ENCODE results near the gene LPAR1. TPM values are rescaled to one million over a fixed set of nuclear protein-coding genes. Genes with fewer than 3 reads are reported as not detected.

Gene LPAR1
- total RNA-seq, 1 experiment from 2014 or later = not detected

DNA sequence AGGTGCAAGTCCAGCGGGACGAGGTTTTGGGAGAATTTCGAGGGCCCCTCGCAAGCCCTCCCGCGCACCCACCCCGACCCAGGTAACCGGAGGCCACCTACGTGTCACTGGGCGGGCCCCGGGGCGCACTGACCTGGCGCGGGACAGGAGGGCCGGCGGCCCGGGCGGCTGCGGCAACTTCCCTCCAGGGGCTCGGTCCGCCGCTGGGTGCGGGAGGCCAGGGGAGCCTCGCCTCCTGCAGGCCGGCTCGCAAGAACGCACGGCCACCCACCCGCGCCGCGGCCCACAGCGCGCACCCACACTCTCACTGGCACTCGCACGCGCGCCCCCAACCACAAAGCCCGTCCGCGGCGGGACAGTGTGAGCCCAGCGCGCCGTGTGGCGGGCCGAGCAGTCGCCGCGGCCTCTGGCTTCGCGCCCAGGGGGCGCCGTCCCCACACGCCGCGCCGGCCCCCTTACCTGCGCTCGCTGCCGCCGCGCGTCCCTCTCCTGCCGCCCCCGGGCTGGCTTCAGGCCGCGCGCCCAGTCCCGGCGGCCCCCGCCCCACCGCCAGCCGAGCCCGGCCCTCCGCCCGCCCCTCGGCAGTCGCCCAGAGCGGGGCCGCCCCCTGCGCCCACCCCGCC, 451 bp downstream of the LPAR1 start:
- DNase-seq (ENCODE audit: low spot score) = no peak

DNA sequence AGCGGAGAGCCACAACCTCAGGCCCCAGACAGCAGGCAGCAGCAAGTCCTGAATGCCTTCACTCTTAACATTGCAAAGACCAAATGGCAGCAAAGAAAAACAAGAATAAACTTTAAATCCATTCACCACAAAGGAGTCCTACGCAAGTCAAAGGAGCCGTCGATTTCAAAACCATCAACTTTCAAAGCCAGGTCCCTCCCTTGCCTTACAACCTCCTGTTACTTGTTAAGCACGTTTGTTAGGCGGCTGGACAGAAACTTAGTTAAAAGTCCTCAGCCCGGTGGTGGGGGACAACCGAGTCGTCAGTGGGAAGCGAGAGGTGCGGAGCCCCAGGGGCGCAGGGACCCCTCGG, 938 bp downstream of the LPAR1 start:
- DNase-seq (ENCODE audit: low spot score) = no peak

DNA sequence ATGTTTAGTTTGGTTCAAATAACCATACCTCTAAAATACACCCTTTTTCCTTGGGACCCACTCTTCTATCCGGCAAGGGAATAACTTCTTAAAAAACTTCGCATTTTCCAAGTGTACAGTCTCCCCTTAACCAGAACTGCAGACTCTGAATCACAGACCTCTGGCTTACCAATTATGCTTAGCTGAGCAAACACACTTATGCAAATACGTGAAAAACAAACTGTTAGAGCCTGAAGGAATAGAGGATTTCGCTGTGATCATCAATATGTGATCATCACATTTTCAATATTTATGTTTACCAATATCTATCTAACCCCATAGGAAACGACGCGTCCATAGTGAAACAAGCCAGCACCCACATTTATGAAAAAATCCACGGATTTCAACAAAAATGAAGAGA, 1.3 kb downstream of the LPAR1 start:
- no peak for DNase-seq (ENCODE audit: low spot score)

DNA sequence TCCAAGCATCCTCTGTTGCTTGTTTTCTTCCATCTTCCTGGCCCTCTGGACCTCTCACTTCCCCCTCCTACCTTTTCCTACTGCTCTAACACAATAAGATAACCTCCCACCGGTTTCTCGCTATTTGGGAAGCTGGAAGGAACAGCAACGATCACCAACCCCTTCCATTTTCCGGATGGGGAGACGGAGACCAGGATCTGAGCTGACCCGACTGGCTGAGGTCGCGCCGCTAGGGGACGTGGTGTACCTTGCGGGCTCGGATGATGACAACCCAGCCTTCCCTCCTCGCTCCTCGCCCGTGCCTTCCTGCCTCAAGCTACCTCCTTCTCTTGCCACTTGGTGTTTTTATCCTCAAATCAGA, 1.9 kb downstream of the LPAR1 start:
- DNase-seq (ENCODE audit: low spot score) = no peak

- DNase-seq (ENCODE audit: low spot score) = no peak
Measured at GRCh38 chr9:111035543-111036428, 2.5 kb downstream of the LPAR1 start.

DNA sequence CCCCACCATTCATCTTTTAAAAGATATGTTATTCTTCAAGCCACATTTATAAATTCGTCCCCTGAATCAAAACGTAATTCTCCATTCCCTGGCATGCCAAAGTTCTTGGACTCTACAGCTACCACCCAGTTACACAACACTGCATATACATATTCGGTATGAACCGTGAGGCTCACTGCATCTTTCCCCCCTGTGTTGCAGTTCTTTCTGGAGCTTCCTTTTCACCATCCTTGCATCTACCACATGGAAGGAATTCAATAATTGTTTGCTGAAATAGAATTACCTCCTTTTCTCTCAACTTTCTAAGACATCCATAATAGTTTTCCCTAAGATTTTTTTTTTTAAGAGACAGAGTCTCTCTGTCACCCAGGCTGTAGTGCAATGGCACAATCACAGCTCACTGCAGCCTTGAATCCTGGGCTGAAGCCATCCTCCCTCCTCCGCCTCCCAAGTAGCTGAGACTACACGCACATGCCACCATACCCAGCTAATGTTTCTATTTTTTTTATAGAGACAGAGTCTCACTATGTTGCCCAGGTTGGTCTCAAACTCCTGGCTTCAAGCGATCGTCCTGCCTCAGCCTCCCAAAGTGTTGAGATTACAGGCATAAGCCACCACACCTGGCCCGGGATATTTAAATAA, 3.3 kb downstream of the LPAR1 start:
- DNase-seq (ENCODE audit: low spot score) = no peak

DNA sequence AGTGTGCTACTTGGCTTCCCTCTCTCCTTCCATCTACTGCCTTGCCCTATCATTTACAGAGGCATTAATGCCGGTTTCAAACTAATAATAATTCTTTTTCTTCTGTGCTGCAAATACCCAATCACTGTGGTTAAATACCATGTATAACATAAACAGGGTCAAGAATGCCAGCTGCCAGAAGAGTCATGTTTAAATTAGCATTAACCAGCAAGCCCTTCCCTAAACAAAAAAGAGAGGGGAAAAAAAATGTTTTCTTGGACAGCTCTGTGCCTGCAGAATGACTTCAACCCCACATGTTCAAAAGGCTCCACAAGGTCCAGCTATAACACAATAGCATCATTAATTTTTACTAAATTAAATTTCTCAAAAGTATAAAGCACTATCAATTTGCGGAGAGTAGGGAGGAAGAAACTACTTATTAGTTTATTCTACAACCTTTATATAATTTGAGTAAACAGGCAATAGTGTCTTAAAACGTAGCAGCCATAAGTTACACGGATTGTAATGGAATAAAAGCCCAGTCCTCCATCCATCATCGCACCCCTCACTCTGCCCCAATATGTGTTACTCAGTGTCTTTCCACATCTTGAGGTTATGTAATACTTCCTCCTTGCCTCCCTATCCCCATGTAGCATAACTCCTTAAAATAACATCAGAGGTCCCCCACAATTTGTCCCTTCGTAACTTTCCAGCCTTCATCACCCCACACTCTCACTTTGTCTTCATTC, 3.9 kb downstream of the LPAR1 start:
- no peak for DNase-seq (ENCODE audit: low spot score)

GRCh38 chr9:111030492-111030891, 7.8 kb downstream of the LPAR1 start:
- DNase-seq (ENCODE audit: low spot score) = no peak

DNA sequence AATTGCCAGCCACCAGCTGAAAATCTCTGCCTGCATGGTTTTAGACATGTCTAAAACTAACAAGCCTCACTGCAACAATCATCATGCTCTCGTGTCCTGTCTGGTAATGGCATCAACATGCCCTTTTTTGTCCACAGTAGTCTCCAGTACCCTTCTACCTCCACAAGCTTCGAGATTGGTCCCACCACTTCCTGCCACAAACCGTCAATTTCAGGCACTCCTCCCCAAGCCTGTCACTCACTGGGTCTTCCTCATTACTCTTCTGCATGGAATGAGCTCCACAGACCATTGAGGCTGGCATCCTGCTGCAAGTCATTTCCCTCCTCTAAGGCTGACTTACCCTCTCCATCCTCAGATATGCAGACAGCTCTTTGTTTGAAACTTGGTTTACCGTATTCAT, 9.0 kb downstream of the LPAR1 start:
- no peak for DNase-seq (ENCODE audit: low spot score)

GRCh38 chr9:111027798-111028197, 10.5 kb downstream of the LPAR1 start:
- DNase-seq (ENCODE audit: low spot score) = no peak

DNA sequence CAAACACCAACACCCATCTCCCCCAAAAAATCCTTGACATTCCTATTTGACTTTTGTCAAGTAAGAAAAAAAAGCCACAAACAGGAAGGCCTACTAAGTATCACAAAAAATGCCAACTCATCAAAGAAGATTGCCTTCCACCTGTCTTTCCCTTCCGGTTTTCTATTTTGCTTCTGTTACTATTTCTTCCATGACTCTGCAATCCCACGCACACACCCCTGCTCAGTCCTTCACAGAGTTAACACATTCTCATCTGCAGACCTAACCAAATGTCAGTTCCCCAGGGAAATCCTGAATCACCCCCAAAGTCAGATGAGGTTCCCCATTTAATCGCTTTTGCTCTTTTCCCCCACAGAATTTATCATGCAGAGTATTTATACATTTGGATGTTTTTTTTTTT, 15.1 kb downstream of the LPAR1 start:
- no peak for DNase-seq (ENCODE audit: low spot score)

DNA sequence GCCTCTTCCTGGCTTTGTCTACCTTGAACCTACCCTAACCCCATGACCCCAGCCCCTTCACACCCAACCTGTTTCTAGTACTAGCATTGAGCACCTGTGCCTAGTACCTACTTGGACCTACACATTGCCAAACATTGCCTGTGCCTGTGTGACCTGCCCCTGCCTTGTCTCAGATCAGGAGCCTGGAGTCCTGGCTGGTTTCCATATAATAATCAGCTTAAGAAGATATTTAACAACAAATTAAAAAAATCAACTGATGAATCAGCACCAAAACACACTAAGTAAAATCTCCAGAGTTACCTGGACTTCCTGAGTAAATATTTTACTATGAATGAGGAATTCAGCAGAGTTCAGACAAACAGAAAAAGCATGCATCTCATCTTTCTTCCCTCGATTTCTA, 17.7 kb downstream of the LPAR1 start:
- no peak for DNase-seq (ENCODE audit: low spot score)

DNA sequence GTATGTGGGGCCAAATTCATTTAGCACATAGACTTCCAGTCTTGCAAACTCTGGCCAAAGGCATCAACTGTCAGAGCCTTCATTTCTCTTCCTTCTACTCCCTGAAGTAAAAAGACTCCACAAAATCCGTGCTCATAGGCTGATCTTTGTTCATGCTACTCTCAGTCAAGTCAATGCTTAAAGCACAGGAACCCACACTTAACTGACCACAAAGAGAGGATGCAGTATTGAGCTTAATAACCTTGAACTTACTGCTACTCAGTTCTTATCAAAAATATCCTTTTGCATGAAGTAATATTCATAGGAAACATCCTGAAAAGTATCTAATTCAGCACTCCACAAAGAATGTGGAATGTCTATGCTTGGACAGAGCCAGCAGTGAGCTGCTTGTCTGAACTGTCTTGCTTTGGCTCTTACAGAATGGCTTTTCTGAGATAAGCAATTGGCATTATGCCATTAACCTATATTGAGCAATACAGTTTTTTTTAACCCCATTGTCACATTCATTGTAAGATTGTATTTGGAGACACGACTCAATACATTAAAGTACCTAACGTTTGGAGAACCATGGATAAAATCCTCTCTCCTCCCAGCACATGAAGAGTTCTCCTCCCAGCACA, 21.7 kb downstream of the LPAR1 start:
- DNase-seq (ENCODE audit: low spot score) = no peak

DNA sequence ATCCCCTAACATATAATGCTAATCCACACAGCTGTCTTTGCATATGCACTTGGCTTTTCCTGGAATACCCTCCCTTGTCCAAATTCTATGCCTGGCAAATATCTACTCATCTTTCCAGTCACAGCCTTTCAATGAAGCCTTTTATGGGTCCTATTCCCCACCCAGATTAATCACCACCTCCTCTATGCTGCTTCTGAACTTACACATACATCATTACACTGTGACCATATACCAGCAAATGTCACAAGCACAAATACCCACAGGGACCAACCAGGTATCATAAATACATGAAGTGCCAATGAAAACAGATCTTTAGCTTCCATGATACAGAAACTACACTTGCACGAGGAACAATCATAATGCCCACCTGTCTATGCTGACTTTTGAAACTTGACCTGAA, 22.3 kb downstream of the LPAR1 start:
- DNase-seq (ENCODE audit: low spot score) = no peak

GRCh38 chr9:111013707-111014106, 24.6 kb downstream of the LPAR1 start:
- no peak for DNase-seq (ENCODE audit: low spot score)

GRCh38 chr9:111013250-111013649, 25.0 kb downstream of the LPAR1 start:
- no peak for DNase-seq (ENCODE audit: low spot score)

DNA sequence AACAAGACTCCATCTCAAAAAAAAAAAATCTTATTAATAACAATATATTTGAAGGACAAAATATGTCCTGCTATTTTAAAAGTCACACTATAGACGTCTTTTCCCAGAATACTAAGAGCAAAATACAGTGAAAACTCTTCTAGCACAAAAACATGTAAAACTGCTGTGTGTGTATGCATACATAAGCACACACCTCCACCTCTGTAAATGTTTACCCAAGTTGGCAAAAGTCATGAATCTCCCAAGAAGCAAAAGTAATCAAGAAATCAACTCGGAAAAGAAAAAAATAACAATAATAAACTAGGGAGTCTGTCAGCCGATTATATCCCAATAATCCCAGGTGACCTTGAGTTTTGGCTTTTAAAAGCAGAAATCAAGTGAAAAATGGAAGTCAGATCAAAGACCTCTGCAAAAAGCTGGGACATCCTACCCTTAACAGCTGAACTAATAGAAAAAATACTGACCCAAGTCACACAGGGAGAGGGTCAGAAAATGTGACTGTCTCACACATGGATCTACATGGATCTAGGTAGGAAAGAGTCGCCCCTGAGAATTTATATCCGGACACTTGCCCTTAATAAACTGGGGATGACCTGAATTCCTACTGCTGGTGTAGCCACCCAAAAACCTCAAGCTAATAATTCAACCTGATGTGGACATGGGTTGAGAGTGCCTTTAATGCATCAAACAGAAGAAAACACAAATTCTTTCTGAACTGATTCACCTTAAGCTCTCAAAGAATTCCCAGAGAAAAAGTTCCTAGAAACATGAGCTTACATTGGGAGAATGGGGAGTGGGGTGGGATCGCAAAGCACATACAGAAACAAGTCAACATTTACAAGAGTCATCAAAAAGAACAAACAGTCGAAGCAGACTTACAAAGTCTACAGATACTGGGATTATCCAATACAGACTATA, 29.9 kb downstream of the LPAR1 start:
- DNase-seq (ENCODE audit: low spot score) = no peak

- DNase-seq (ENCODE audit: low spot score) = no peak
Measured at GRCh38 chr9:111005746-111006470, 32.4 kb downstream of the LPAR1 start.

GRCh38 chr9:111004936-111005335, 33.3 kb downstream of the LPAR1 start:
- DNase-seq (ENCODE audit: low spot score) = no peak

GRCh38 chr9:111003182-111003581, 35.1 kb downstream of the LPAR1 start:
- DNase-seq (ENCODE audit: low spot score) = no peak

All from HT-29 (cell line).